ENCODE data around the gene PCDHGA3. TPM values are rescaled to one million over a fixed set of nuclear protein-coding genes. Genes with fewer than 3 reads are reported as not detected.

Gene PCDHGA3
- total RNA-seq, 1 donor from 2014 or later = 0.33 TPM

GRCh38 chr5:141362719-141363118 lies 19.1 kb downstream of the PCDHGA3 start:
- TF ChIP-seq CTCF (conservative IDR thresholded peaks at IDR 0.05) = no peak
- H3K9me3 Mint-ChIP-seq = peaks cover 20% of the 10 kb centered on the region
- no peaks in the 10 kb centered on the region for H3K4me1 Mint-ChIP-seq
- H3K4me3 Mint-ChIP-seq = no peak overlapping the region
- no peak for DNase-seq (ENCODE audit: low read depth, low spot score)
- H3K36me3 Mint-ChIP-seq (ENCODE audit: low read depth) = peaks cover 49% of the 10 kb centered on the region
- H3K27me3 Mint-ChIP-seq (ENCODE audit: low read depth) = no peaks in the 10 kb centered on the region
- H3K27ac Mint-ChIP-seq (ENCODE audit: unreplicated experiment) = no peak overlapping the region

- no peak for DNase-seq (ENCODE audit: low read depth, low spot score)
- TF ChIP-seq CTCF (conservative IDR thresholded peaks at IDR 0.05) = no peak
Measured at GRCh38 chr5:141363952-141364660, 20.5 kb downstream of the PCDHGA3 start, which contains the start of gene PCDHGA5. TSS of gene PCDHGA5 (plus strand) at chr5:141364162. CDS start at chr5:141364331, 169 bp downstream.

DNA sequence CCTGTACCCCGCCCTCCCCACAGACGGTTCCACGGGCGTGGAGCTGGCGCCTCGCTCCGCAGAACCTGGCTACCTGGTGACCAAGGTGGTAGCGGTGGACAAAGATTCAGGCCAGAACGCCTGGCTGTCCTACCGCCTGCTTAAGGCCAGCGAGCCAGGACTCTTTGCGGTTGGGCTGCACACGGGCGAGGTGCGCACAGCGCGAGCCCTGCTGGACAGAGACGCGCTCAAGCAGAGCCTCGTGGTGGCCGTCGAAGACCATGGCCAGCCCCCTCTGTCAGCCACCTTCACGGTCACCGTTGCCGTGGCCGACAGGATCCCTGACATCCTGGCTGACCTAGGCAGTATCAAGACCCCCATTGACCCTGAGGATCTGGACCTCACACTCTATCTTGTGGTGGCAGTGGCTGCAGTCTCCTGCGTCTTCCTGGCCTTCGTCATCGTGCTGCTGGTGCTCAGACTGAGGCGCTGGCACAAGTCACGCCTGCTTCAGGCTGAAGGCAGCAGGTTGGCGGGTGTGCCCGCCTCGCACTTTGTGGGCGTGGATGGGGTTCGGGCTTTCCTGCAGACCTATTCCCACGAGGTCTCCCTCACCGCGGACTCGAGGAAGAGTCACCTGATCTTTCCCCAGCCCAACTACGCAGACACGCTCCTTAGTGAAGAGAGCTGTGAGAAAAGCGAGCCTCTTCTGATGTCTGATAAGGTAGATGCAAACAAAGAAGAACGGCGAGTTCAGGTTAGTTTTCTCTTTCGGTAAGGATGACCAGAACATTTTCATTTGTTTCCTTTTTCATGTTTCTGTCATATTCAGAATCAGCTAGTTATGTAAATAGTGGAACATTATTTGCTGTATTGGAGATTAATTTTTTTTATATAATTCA lies 22.6 kb downstream of the PCDHGA3 start:
- Mint-ChIP-seq H3K9me3 (peaks cover 17% of the 10 kb centered on the region), H3K27ac (ENCODE audit: unreplicated experiment) (no peak overlapping the region), H3K4me3 (no peak overlapping the region), H3K4me1 (no peaks in the 10 kb centered on the region), H3K36me3 (ENCODE audit: low read depth) (peaks cover 32% of the 10 kb centered on the region), H3K27me3 (ENCODE audit: low read depth) (no peaks in the 10 kb centered on the region)
- TF ChIP-seq CTCF (conservative IDR thresholded peaks at IDR 0.05) = no peak
- DNase-seq (ENCODE audit: low read depth, low spot score) = no peak

More at GRCh38 chr5:141363952-141364660, 20.5 kb downstream of the PCDHGA3 start, which contains the start of gene PCDHGA5:
- no peak within 1 kb of the TSS for H3K4me3 Mint-ChIP-seq
- peaks cover 16% of the 10 kb centered on the region for H3K9me3 Mint-ChIP-seq
- H3K27me3 Mint-ChIP-seq (ENCODE audit: low read depth) = no peaks in the 10 kb centered on the region
- H3K4me1 Mint-ChIP-seq = no peaks in the 10 kb centered on the region
- H3K36me3 Mint-ChIP-seq (ENCODE audit: low read depth) = peaks cover 43% of the 10 kb centered on the region
- H3K27ac Mint-ChIP-seq (ENCODE audit: unreplicated experiment) = no peak within 1 kb of the TSS

DNA sequence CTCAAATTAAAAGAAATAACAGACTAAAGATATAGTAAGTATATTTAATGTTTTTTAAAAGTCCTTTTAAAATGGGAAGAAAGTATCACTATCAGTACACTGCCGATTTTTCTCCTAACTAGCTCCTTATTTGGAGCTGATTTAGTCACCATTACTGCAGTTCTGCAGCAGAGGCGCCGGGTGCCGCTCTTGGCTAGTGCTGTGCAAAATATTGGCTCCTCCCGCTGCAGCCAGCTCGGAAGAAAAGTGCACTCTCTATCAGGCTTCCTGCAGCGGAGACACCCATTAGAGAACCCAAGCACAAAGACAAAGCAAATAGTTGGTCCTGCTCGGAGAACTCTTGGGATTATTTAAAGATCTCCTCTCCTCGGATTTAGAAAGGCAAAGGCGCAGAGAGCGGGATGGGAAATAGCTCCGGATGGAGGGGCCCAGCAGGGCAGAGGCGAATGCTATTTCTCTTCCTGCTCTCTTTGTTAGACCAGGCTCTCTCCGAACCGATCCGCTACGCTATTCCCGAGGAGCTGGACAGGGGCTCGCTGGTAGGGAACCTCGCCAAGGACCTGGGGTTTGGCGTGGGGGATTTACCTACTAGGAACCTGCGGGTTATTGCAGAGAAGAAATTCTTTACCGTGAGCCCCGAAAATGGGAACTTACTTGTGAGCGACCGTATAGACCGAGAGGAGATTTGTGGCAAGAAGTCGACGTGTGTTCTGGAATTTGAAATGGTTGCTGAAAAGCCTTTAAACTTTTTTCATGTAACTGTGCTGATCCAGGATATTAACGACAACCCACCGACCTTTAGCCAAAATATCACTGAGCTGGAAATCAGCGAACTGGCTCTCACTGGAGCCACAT lies 26.6 kb downstream of the PCDHGA3 start, which contains the start of gene PCDHGB3:
TSS of gene PCDHGB3 (plus strand) at position 249 of the 855 bp plus-strand sequence. CDS start at position 402, 153 bp downstream.
- Mint-ChIP-seq H3K27ac (ENCODE audit: unreplicated experiment) (no peak within 1 kb of the TSS), H3K36me3 (ENCODE audit: low read depth) (peaks cover 26% of the 10 kb centered on the region), H3K4me1 (no peaks in the 10 kb centered on the region), H3K27me3 (ENCODE audit: low read depth) (no peaks in the 10 kb centered on the region), H3K9me3 (peaks cover 20% of the 10 kb centered on the region), H3K4me3 (no peak within 1 kb of the TSS)
- no peak for DNase-seq (ENCODE audit: low read depth, low spot score)
- TF ChIP-seq CTCF (conservative IDR thresholded peaks at IDR 0.05) = no peak
